UCSD-AML1 (cell line): ENCODE data around the gene GRIN2D.

Source experiments
- DNase-seq: peaks from one replicate; lab custom pipeline; 2025; ENCODE audit not compliant: unreplicated experiment; lab: John Stamatoyannopoulos, UW

The GRIN2D gene

DNA sequence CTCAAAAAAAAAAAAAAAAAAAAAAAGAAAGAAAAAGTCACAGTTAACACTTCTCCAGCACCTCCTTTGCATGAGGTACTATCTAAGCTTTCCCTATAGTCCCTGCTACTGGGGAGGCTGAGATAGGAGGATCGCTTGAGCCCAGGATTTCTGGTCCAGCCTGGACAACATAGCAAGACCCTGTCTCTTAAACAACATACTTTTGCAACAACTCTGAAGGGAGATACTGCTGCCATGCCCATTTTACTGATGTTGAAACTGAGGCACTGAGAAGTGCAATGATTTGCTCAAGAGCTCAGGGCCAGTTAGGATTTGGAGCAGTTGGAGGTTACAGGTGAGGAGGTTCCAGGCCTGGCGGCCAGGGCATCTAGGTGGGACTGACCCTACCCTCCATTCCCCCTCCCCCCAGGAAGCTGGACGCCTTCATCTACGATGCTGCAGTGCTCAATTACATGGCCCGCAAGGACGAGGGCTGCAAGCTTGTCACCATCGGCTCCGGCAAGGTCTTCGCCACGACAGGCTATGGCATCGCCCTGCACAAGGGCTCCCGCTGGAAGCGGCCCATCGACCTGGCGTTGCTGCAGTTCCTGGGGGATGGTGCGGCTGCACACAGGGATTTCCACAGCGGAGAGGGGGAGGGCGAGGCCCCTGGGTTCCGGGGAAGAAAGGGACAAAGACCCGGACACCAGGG is 48.0 kb downstream of the GRIN2D start:
- DNase-seq: no peak

DNA sequence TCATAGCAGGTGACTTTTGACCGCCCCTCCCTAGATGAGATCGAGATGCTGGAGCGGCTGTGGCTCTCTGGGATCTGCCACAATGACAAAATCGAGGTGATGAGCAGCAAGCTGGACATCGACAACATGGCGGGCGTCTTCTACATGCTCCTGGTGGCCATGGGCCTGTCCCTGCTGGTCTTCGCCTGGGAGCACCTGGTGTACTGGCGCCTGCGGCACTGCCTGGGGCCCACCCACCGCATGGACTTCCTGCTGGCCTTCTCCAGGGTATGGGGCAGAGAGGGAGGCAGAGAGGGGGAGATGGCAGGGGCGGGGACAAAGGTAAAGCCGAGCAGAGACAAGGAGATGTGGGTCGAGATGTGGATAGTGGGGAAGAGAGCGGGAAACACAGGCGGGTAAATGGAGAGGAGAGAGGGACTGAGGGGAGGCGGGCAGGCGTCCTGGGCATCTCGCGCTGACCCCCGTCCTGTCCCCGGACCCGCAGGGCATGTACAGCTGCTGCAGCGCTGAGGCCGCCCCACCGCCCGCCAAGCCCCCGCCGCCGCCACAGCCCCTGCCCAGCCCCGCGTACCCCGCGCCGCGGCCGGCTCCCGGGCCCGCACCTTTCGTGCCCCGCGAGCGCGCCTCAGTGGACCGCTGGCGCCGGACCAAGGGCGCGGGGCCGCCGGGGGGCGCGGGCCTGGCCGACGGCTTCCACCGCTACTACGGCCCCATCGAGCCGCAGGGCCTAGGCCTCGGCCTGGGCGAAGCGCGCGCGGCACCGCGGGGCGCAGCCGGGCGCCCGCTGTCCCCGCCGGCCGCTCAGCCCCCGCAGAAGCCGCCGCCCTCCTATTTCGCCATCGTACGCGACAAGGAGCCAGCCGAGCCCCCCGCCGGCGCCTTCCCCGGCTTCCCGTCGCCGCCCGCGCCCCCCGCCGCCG is 48.9 kb downstream of the GRIN2D start:
- no peak for DNase-seq

- no peak for DNase-seq
Observed at GRCh38 chr19:48443256-48443655, 49.8 kb downstream of the GRIN2D start.
